EH (cell line): ENCODE measurements around the gene ARSI.

Experiments used
- DNase-seq: peaks from one replicate; pipeline ENCODE4 v3.0.0-alpha.2; 2015; ENCODE audit warnings: low read depth

Gene ARSI

GRCh38 chr5:150302301-150303069, at the start of gene ARSI:
Gene ARSI (minus strand): TSS chr5:150302905. CDS start chr5:150302373, 532 bp downstream.
- DNase-seq, result peak; percentile 93

DNA sequence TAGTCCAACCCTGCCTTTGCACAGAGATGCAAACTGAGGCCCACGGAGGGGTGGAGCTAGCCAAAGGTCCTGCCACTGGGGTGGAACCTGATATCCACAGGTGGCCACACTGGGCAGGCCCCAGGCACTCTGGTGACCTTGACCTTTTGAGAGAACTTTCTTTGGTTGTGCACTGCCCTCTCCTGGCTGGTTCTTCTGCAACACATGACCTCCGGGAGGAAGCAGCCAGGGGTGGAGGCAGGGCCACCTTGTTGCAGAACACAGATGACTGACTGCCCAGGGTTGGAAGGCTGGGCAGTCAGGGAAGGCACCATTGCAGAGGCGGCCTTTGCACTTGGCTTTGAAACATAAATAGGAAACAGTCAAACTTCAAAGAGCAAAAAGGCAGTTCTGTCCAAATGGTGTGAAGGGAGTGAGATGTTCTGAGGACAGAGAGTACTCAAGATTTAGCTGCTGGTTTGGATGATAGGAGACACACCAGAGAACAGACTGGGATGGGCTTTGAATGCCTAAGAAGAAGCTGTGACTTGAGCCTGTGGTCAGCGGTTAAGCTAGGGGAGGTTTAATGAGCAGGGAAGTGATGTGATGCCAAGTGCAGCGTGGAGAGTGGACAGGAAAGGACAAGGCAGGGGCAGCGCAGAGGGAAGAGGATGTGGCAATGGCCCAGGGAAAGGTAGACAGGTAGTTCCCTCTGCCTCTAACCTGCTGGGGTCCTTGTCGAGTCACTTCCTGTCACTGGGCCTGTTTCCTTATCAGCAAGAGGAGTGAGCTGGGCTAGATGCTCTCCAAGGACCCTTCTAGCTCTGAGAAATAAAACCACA, 48.0 kb upstream of the ARSI start:
- DNase-seq, result peak; percentile 78

- no peak for DNase-seq
Measured at GRCh38 chr5:150349681-150350275, 47.1 kb upstream of the ARSI start.

DNA sequence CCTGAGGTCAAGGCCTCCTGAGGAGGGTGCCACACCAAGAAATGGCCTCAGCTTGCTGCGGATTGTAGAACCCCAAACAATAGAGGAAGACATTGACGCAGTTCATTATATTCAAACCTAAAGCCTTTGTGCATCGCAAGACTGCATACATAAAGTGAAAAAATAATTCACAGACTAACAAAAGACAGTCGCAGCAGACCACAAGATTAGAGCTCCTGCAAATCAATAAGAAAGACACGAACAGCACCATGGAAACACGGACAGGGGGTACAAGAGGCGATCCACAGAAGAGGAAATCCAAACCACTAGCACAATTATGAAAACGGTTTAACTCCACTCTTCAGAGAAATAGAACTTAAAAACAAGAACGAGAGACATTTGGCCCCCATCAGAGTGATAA, 44.7 kb upstream of the ARSI start:
- DNase-seq, result no peak

GRCh38 chr5:150347003-150347402, 44.3 kb upstream of the ARSI start:
- DNase-seq, result no peak

GRCh38 chr5:150346592-150346991, 43.9 kb upstream of the ARSI start:
- DNase-seq, result no peak

DNA sequence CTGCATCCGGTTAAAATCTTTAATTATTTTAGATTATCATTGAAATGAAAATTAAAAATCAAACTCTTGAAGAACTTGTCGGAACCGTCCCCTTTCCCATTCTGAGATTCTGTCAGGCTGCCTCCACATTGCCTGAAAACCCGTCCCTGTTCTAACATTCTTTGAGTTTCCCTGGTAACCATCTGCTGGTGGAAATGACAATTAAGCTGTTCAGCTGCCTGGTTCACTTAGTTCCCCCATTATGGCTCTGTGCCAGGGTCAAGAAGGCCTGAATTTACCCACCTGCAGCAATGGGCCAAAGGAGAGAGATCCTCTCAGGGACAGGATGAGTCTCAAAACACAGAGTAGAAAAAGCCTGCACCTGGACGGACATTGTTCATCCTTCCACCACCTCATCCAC, 43.0 kb upstream of the ARSI start:
- DNase-seq, result no peak

GRCh38 chr5:150343994-150344631, 41.4 kb upstream of the ARSI start:
- DNase-seq, result no peak

- no peak for DNase-seq
Measured at GRCh38 chr5:150342583-150342982, 39.9 kb upstream of the ARSI start.

- no peak for DNase-seq
Measured at GRCh38 chr5:150341989-150342388, 39.3 kb upstream of the ARSI start.

DNA sequence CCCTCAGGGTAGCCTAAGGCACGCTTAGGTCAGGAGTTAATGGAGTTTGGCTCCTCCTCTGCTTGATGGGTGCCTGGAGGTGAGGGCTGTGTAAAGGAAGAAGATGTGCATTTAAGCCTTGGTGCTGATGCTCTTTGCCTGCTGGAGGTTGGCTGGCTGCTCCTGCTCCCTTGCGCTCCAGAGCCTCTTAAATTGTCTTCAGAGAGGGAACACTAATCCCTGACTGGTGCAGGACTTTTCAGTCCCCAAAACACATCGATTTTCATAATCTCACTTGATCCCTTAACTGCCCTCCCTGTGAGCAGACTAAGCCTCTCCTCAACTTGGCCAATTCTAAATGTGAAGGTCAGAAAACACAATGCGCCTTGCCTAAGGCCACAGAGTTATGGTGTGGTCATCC, 38.6 kb upstream of the ARSI start:
- no peak for DNase-seq

- no peak for DNase-seq
Measured at GRCh38 chr5:150340614-150341255, 38.0 kb upstream of the ARSI start.

- DNase-seq, result no peak
Measured at GRCh38 chr5:150339841-150340240, 37.1 kb upstream of the ARSI start.

GRCh38 chr5:150339165-150339564, 36.5 kb upstream of the ARSI start:
- no peak for DNase-seq

GRCh38 chr5:150338546-150338945, 35.8 kb upstream of the ARSI start:
- no peak for DNase-seq

GRCh38 chr5:150335778-150336177, 33.1 kb upstream of the ARSI start:
- no peak for DNase-seq

- DNase-seq, result no peak
Measured at GRCh38 chr5:150333400-150333799, 30.7 kb upstream of the ARSI start.

DNA sequence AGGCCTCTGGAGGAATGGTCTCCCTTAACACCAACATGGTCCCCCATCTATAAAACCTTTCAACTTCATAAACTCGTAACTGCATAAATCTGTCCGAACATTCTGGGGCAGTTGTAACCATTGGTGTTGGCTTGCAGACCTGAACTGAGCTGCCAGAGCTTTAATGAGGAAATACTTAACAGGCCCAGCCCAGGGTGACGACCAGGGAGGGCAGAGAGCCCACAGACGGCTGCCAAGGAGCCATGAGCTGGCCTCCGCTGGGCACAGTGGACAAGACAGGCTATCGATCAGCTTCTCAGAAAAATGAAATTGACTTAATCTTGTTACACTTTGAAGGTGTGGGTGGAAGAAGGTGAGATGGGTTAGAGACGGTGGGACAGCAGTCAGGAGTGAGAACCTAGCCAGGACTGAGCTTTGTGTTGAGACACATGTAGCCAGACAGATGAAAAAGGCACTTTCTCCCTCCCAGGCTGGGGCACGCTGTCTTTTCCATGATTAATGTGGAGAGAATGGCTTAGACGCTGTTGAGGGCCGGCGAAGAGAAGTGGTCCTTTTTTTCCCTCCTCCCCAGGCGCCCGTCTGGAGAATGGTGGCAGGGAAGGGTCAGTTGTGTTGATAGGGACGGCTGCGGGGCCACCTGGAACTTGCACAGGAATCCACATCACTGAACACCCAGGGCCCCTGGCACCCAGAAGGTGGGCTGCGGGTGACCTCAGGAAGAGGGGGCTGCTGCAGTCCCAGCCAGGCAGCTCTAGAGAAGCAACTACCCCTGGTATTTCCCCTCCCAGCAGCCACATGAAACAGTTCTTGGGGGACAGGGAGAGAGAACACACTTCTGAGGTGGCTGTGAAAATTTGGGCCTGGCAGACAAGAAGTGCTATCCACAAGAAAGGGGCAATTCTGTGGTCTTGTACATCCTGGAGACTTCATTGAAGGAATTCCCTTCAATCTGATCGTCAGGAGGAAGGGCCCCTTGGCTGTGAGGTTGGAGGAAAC, 27.5 kb upstream of the ARSI start:
- no peak for DNase-seq

- no peak for DNase-seq
Measured at GRCh38 chr5:150329038-150329437, 26.3 kb upstream of the ARSI start.

GRCh38 chr5:150328515-150328914, 25.8 kb upstream of the ARSI start:
- no peak for DNase-seq

DNA sequence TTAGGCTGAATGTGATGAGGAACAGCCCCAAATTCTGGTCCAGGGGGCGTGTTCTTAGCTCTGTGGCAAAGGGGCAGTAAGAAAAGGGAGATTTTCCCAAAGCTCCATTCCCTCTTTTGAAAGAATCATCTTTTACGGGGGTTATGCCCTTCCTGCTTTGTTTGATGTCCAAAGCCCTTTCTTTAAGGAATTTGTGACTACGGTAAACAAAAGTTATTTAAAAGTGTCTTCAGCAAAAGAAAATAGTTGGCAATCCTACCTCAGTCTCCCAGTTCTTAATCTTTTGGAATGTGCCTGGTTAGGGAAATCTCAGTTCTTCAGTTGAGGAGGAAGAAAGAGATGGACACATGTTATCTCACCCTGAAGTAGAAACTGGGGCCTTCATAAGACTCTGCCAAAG, 24.4 kb upstream of the ARSI start:
- DNase-seq, result no peak
